Mucosa of descending colon (tissue), 3 donors: ENCODE results near the gene F7. TPM values are rescaled to one million over a fixed set of nuclear protein-coding genes. Genes with fewer than 3 reads are reported as not detected.

Source experiments
- ATAC-seq: fragments of 200-7000 bp; cut with Tn5 transposase; one replicate; pipeline ENCODE4 v1.9.1; 2020; ENCODE audit warnings: mild to moderate bottlenecking, moderate library complexity
- DNase-seq, 3 donors: peaks; one replicate each; pipeline ENCODE4 v3.0.0-alpha.2; 2020
- H3K36me3 ChIP-seq: fragments of 200-600 bp; one replicate; pipeline ENCODE4 v1.8.0; 2021; ENCODE audit warnings: low read depth, mild to moderate bottlenecking
- H3K4me1 ChIP-seq: fragments of 200-600 bp; one replicate; pipeline ENCODE4 v1.8.0; 2021; ENCODE audit warnings: low read depth, mild to moderate bottlenecking
- H3K4me3 ChIP-seq: fragments of 200-600 bp; one replicate; pipeline ENCODE4 v1.8.0; 2021; ENCODE audit warnings: mild to moderate bottlenecking
- H3K9me3 ChIP-seq: fragments of 200-600 bp; one replicate; pipeline ENCODE4 v1.8.0; 2021; ENCODE audit warnings: mild to moderate bottlenecking
- intact Hi-C, 2 donors: fragments of 100-400 bp; cut with DNase I in 1 of 2; cut with micrococcal nuclease in 1 of 2; formaldehyde crosslinking; loops; one replicate each; pipeline versions ENCODE4 v1.11.0 to v1.11.1; 2022; cut with DNase I, micrococcal nuclease
- total RNA-seq, 3 donors: library from RNA; stranded (reverse); fragmentation: NEBNext Ultra II Directional in 2 of 3; extraction: Animal tissue kit (Norgen Biotek cat#: 25700) in 2 of 3; gene quantifications; one replicate each; pipeline versions ENCODE4 v1.2.1 to v1.2.4, GENCODE V29; 2021 to 2023
- TF ChIP-seq, protein P1 (sequence below): fragments of 200-600 bp; IDR thresholded peaks from one replicate; pipeline ENCODE4 v1.8.0; 2022; ENCODE audit warnings: antibody characterized with exemption, mild to moderate bottlenecking
- donor health status: DM: no; HTN: no; CAD: no; lungs with moderate emphysema.
- donor health status: DM: no; HTN: no; CAD: no.
- donor health status: DM: no; HTN: yes; CAD: no.

The F7 gene
- total RNA-seq, 3 donors from 2014 or later = 0.19 TPM; not detected in 2

DNA sequence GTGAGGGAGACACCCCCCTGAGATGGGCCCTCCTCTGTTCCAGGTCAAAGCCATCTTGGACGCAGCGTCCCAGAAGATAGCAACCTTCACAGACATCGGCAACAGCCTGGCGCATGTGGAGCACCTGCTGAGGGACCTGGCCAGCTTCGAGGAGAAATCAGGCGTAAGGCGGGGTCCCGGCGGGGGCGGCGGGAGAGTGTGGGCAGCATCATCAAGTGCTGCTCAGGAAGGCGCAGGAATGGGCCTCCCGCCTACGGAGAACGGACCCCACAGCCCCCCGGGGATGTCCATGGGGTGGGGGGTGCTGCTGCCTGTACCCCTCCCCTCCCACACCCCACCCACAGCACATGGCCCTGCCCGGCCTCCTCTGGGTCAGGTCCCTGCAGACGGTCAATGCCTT is 31.2 kb upstream of the F7 start:
- Histone ChIP-seq H3K4me1 (no peaks in the 10 kb centered on the region), H3K36me3 (no peaks in the 10 kb centered on the region), H3K9me3 (no peaks in the 10 kb centered on the region), H3K4me3 (no peak overlapping the region)
- DNase-seq = peak in 1 of 3 donors; percentile 39
- no peak for ATAC-seq
- TF ChIP-seq, protein P1, sequence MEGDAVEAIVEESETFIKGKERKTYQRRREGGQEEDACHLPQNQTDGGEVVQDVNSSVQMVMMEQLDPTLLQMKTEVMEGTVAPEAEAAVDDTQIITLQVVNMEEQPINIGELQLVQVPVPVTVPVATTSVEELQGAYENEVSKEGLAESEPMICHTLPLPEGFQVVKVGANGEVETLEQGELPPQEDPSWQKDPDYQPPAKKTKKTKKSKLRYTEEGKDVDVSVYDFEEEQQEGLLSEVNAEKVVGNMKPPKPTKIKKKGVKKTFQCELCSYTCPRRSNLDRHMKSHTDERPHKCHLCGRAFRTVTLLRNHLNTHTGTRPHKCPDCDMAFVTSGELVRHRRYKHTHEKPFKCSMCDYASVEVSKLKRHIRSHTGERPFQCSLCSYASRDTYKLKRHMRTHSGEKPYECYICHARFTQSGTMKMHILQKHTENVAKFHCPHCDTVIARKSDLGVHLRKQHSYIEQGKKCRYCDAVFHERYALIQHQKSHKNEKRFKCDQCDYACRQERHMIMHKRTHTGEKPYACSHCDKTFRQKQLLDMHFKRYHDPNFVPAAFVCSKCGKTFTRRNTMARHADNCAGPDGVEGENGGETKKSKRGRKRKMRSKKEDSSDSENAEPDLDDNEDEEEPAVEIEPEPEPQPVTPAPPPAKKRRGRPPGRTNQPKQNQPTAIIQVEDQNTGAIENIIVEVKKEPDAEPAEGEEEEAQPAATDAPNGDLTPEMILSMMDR = no peak
- intact Hi-C loops = no loop called here

DNA sequence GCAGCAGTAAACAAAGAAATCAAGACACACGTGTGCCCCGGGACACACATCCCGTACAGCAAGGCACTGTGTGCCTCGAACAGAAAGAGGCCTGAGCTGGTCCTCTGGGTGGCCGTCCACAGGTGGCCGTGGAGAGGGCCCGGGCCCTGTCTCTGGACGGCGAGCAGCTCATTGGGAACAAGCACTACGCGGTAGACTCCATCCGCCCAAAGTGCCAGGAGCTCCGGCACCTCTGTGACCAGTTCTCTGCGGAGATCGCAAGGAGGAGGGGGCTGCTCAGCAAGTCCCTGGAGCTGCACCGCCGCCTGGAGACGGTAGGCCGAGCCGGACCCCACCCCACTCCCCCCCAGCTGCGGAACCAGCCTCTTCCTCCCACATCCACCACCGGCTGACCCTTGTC is 30.7 kb upstream of the F7 start:
- no peaks in the 10 kb centered on the region for H3K9me3 ChIP-seq
- ATAC-seq = no peak
- no peak overlapping the region for H3K4me3 ChIP-seq
- peak in 1 of 3 donors; percentile 22 for DNase-seq
- no peaks in the 10 kb centered on the region for H3K4me1 ChIP-seq
- no peaks in the 10 kb centered on the region for H3K36me3 ChIP-seq
- TF ChIP-seq, protein P1 = no peak
- intact Hi-C loops = no loop called here

DNA sequence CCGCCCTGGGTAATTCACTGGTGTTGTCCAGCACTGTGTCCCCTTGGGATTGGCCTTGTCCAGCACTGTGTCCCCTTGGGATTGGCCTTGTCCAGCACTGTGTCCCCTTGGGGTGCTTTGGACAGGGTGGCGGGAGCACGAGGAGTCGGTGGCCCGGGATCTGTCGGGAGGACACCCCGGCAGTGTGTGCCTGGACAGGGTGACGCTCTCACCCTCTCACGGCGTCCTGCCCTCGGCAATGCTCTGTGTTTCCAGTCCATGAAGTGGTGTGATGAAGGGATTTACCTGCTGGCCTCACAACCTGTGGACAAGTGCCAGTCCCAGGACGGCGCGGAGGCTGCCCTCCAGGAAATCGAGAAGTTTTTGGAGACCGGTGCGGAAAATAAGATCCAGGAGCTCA is 29.9 kb upstream of the F7 start:
- H3K4me1 ChIP-seq = no peaks in the 10 kb centered on the region
- DNase-seq (peak in 1 of 3 donors; percentile 36), ATAC-seq (peak; percentile 6)
- intact Hi-C loops = no loop called here
- TF ChIP-seq, protein P1 = no peak
- no peak overlapping the region for H3K4me3 ChIP-seq
- no peaks in the 10 kb centered on the region for H3K9me3 ChIP-seq
- no peaks in the 10 kb centered on the region for H3K36me3 ChIP-seq

DNA sequence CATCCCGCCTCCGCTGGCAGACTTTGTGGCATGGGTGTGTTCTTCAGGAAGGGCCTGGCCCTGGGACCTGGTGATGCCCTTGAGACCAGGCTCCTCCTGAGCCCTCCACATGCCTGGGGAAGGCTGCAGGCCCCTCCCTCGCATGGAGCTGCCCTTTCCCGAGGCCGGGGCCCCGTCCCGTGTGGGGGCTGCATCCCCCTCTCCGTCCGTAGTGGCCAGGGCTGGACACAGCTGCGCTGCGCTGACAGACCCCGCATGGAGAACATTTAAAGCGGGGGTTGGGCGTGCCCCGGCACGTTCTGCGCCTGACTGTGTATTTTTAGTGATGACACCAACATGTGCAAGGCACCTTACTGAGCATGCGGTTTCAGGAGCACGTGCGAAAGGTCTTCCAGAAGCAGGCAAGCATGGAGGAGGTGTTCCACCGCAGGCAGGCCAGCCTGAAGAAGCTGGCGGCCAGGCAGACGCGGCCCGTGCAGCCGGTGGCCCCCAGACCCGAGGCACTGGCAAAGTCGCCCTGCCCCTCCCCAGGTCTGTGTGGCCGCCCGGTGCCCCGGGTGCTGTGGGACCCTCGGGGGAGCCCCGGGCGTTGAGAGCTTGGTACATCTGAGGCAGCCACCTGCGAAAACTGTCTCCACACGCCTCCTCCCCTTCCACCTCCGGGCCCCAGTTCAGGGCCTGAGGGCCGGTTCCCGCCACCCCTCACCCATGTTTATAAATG is 28.8 kb upstream of the F7 start:
- TF ChIP-seq, protein P1 = no peak
- DNase-seq = peak in 1 of 3 donors; percentile 44
- intact Hi-C loops = no loop called here
- ATAC-seq = no peak
- H3K4me3 ChIP-seq = no peak overlapping the region
- no peaks in the 10 kb centered on the region for H3K4me1 ChIP-seq
- H3K9me3 ChIP-seq = no peaks in the 10 kb centered on the region
- H3K36me3 ChIP-seq = no peaks in the 10 kb centered on the region

DNA sequence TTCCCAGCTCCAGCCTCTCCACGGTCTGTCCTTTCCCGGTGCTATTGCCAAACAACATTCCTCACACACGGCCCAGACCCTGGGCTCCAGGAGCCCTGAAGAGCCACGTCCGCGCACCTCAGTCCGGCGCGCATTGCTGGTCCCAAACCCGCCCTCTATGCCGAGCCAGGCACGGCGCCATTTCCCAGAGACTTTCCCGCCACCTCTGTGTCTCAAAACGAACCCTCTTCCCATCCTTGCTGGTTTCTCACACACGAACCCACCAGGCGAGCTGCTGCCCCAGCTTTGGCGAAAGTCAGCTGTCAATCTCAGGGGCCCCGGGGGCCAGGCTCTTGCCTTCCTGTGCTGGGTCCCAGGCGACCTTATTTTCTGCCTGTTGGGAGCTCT is 28.0 kb upstream of the F7 start:
- Histone ChIP-seq H3K4me3 (no peak overlapping the region), H3K4me1 (no peaks in the 10 kb centered on the region), H3K36me3 (no peaks in the 10 kb centered on the region), H3K9me3 (no peaks in the 10 kb centered on the region)
- ATAC-seq = no peak
- peak in 1 of 3 donors; percentile 29 for DNase-seq
- TF ChIP-seq, protein P1 = no peak
- intact Hi-C loops = no loop called here
